GM12872 (cell line): Measurements from ENCODE around the gene COPS4.

Source experiments
- TF ChIP-seq, protein P1 (sequence below): IDR thresholded peaks from 3 replicates; pipeline ENCODE4 v1.5.1; 2011; ENCODE audit warnings: low read depth, mild to moderate bottlenecking, low read length, moderate library complexity; ENCODE audit not compliant: insufficient read depth

Gene COPS4

DNA sequence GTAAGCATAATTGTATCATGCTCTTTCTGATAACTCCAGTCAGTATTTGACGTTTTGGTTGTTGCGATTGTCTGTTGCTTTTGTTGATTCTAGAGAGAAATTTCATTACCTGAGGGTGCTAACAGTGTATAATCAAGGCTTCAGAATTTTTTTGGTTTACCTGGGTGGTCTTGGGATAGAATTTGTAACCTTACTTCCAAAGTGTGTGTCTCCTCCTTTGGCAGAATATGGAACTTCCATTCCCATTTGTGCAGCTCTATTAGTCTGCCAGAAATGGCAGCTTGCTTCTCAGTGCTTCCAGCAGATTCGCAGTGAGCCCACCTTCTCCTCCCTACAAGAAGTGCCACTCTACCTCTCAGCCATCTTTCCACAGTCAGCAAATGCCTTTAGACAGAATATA, 5.3 kb downstream of the COPS4 start:
- TF ChIP-seq, protein P1, sequence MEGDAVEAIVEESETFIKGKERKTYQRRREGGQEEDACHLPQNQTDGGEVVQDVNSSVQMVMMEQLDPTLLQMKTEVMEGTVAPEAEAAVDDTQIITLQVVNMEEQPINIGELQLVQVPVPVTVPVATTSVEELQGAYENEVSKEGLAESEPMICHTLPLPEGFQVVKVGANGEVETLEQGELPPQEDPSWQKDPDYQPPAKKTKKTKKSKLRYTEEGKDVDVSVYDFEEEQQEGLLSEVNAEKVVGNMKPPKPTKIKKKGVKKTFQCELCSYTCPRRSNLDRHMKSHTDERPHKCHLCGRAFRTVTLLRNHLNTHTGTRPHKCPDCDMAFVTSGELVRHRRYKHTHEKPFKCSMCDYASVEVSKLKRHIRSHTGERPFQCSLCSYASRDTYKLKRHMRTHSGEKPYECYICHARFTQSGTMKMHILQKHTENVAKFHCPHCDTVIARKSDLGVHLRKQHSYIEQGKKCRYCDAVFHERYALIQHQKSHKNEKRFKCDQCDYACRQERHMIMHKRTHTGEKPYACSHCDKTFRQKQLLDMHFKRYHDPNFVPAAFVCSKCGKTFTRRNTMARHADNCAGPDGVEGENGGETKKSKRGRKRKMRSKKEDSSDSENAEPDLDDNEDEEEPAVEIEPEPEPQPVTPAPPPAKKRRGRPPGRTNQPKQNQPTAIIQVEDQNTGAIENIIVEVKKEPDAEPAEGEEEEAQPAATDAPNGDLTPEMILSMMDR = no peak

DNA sequence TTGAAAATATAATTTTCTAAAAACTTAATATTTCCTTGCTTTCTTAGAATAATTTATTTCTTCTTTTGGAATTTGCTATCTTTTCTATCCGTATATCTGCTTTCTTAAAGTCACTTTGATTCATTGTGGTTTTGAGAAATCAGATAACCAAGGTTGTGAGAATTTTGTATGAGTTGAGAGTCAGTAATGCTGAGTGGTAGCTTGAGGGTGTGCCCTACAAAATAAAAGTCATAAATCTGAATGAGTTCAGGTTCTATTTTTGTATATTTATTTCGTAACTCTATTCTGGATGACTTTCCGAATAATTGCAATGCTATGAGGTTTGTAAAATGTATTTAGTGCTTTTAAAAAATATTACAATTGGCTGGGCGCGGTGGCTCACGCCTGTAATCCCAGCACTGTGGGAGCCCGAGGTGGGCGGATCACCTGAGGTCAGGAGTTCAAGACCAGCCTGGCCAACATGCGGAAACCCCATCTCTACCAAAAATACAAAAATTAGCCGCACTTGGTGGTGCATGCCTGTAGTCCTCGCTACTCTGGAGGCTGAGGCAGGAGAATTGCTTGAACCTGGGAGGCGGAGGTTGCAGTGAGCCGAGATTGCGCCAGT, 8.9 kb downstream of the COPS4 start:
- TF ChIP-seq, protein P1 = no peak

DNA sequence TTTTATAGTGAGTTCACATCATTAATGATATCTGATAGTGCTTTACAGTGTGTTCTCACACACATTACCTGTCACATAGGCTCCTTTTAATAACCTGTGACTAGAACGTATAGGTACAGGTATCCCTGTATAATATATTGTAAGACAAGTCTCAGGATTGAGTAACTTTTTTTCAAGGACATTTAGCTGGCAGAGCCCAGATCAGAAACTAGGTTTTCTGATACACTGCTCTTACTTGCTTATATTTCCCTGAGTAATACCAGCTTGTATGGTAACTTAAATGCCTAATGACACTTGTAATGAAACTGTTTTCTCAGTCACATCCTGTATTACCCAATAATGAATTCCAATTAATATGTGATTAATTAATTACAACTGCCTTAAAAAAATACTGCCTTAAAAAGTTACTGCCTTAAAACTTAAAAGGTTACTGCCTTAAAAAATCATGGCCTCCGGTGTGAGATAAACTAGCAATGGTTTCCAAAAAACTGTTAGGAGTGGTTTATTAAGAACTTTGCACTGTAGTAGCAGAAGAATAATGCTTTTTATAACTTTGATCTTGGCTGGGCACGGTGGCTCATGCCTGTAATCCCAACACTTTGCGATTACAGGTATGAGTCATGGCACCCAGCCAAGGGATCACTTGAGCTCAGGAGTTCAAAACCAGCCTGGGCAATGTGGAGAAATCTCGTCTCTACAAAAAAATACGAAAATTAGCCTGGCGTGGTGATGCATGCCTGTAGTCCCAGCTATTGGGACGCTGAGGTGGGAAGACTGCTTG, 11.9 kb downstream of the COPS4 start:
- TF ChIP-seq, protein P1 = no peak

DNA sequence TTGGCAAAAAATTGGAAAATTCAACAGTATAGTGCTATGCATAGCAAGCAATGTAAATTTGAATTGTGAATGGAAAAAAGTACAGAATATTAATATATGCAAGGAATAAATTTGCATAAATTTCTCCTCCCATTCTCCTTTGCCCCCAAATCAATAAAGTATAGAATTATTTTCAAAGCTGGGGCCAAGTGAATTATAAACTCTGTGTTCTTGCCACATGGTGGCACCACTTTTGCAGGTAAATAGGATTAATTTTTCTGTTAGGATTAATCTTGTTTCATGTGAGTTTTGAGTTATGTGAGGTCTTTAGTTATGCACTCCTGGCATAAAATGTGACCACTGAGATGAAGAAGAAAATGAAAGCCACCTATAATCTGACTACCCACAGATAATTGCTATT, 19.9 kb downstream of the COPS4 start:
- TF ChIP-seq, protein P1 = no peak

DNA sequence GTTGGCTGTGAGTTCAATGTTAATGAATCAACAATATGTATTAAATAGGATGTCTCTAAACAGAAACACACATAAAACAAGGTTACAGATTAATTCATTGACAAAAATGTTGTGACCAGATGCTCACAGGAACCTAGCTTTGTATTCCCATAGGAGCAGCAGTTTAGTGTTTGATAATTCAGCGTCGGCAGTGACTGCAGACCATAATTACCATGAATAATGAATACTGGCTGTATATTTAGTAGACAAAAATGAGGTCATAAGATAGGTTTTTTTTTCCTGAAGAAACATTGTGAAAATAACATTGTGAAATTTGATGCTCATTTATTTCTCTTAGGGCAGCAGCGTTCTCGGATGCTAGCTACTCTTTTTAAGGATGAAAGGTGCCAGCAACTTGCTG, 27.8 kb downstream of the COPS4 start:
- TF ChIP-seq, protein P1 = no peak

DNA sequence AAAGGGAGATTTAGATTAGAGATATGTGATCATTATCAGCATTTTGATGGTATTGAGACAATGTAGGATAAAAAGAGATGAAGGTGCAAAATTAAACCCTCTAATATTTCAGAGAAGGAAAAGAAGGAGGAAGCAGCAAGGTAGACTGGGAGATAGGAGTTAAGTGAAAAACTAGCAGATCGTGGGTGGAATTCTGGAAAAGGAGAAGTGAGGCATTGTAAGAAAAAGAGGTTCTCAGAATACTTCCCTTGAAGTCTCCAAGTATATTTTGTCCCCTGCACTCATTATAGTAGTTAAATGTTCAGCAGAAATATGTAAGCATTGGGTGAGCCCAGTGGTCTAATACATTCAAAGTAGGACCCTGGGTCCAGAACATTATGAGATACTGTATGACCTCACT, 30.3 kb downstream of the COPS4 start:
- TF ChIP-seq, protein P1 = no peak

DNA sequence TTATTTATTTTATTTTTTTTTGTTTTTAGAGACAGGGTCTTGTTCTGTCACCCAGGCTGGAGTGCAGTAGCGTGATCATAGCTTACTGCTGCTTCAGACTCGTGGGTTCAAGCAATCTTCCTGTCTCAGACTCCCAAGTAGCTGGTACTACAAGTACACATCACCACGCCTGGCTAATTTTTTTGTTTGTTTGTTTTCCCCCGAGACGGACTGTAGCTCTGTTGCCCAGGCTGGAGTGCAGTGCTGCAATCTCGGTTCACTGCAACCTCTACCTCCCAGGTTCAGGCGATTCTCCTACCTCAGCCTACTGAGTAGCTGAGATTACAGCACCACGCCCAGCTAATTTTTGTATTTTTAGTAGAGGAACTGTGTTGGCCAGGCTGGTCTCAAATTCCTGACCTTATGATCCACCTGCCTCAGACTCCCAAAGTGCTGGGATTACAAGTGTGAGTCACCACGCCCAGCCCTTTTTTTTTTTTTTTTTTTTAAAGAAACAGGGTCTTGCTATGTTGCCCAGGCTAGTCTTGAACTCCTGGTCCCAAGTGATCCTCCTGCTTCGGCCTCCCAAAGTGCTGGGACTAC, 32.2 kb downstream of the COPS4 start:
- TF ChIP-seq, protein P1 = no peak
